ENCODE measurements around the gene LILRB2. TPM values are rescaled to one million over a fixed set of nuclear protein-coding genes. Genes with fewer than 3 reads are reported as not detected.
"Not testable (repeated sequence)": the region's sequence is repeated elsewhere in the genome, so short reads cannot be mapped to it uniquely, and the experiment has no call there.

Gene LILRB2
- total RNA-seq, 2 experiments from 2014 or later, result not detected

GRCh38 chr19:54324071-54324470, 43.2 kb upstream of the LILRB2 start:
- Mint-ChIP-seq H3K36me3 (ENCODE audit: low read depth) (peaks cover 3% of the 10 kb centered on the region), H3K4me1 (ENCODE audit: low read depth) (peaks cover 16% of the 10 kb centered on the region), H3K4me3 (no peak overlapping the region), H3K27me3 (peaks cover 14% of the 10 kb centered on the region), H3K27ac (no peak overlapping the region), H3K9me3 (peaks cover 8% of the 10 kb centered on the region)
- CTCF ChIA-PET, result interaction anchor here (0.7 to 8.2 kb wide), 22 partner anchors 9 to 106 kb away, joined by 3 to 147 read pairs (median 4); partner anchors contain the start of genes LAIR1, LILRA4, LILRA5 and TTYH1
- POLR2A ChIA-PET, result no interaction called here
- intact Hi-C loops (cut with micrococcal nuclease), result no loop called here
- DNase-seq, result no peak
- no peak for TF ChIP-seq CTCF (IDR thresholded peaks at IDR 0.05)
- no peak for ATAC-seq

GRCh38 chr19:54322934-54323333, 42.0 kb upstream of the LILRB2 start:
- DNase-seq; ATAC-seq; H3K27ac Mint-ChIP-seq; intact Hi-C loops (cut with micrococcal nuclease); H3K9me3 Mint-ChIP-seq; H3K36me3 Mint-ChIP-seq (ENCODE audit: low read depth); H3K4me3 Mint-ChIP-seq; POLR2A ChIA-PET; H3K4me1 Mint-ChIP-seq (ENCODE audit: low read depth): not testable (repeated sequence)
- peak; percentile 12 for TF ChIP-seq CTCF (IDR thresholded peaks at IDR 0.05)
- CTCF ChIA-PET, result interaction anchor here (2.1 to 8.2 kb wide), 2 partner anchors 32 to 68 kb away, joined by 12 to 147 read pairs; no protein-coding TSS in a partner anchor
- H3K27me3 Mint-ChIP-seq, result peaks cover 14% of the 10 kb centered on the region

- DNase-seq; POLR2A ChIA-PET; H3K4me1 Mint-ChIP-seq (ENCODE audit: low read depth); H3K9me3 Mint-ChIP-seq; H3K4me3 Mint-ChIP-seq; H3K27ac Mint-ChIP-seq; ATAC-seq; intact Hi-C loops (cut with micrococcal nuclease); H3K36me3 Mint-ChIP-seq (ENCODE audit: low read depth): not testable (repeated sequence)
- CTCF ChIA-PET, result interaction anchor here (1.4 to 8.2 kb wide), 2 partner anchors 57 to 69 kb away, joined by 5 to 147 read pairs; no protein-coding TSS in a partner anchor
- peaks cover 14% of the 10 kb centered on the region for H3K27me3 Mint-ChIP-seq
Measured at GRCh38 chr19:54322295-54322694, 41.4 kb upstream of the LILRB2 start.

- DNase-seq (no peak), ATAC-seq (no peak)
- CTCF ChIA-PET, result interaction anchor here (1.3 kb wide), 1 partner anchor 96 kb away, joined by 3 read pairs; the partner anchor contains the start of gene TTYH1
- TF ChIP-seq CTCF (IDR thresholded peaks at IDR 0.05), result no peak
- H3K4me1 Mint-ChIP-seq (ENCODE audit: low read depth), result no peaks in the 10 kb centered on the region
- intact Hi-C loops (cut with micrococcal nuclease), result no loop called here
- POLR2A ChIA-PET, result interaction anchor here (0.7 kb wide), 1 partner anchor 71 kb away, joined by 3 read pairs; no protein-coding TSS in a partner anchor
- no peaks in the 10 kb centered on the region for H3K36me3 Mint-ChIP-seq (ENCODE audit: low read depth)
- H3K27me3 Mint-ChIP-seq, result peaks cover 21% of the 10 kb centered on the region
- no peak overlapping the region for H3K27ac Mint-ChIP-seq
- no peaks in the 10 kb centered on the region for H3K9me3 Mint-ChIP-seq
- no peak overlapping the region for H3K4me3 Mint-ChIP-seq
Measured at GRCh38 chr19:54319892-54320670, 39.2 kb upstream of the LILRB2 start.

- Mint-ChIP-seq H3K36me3 (ENCODE audit: low read depth) (no peaks in the 10 kb centered on the region), H3K27ac (no peak overlapping the region), H3K4me3 (no peak overlapping the region), H3K4me1 (ENCODE audit: low read depth) (no peaks in the 10 kb centered on the region), H3K27me3 (peaks cover 16% of the 10 kb centered on the region), H3K9me3 (no peaks in the 10 kb centered on the region)
- ChIA-PET CTCF (no interaction called here), POLR2A (no interaction called here)
- ATAC-seq, result no peak
- DNase-seq, result no peak
- intact Hi-C loops (cut with micrococcal nuclease), result no loop called here
- no peak for TF ChIP-seq CTCF (IDR thresholded peaks at IDR 0.05)
Measured at GRCh38 chr19:54319049-54319448, 38.1 kb upstream of the LILRB2 start.

Measured in activated CD8-positive, alpha-beta T cell treated with anti-CD3 and anti-CD28 coated beads for 36 hours (primary cell).